Esophagus muscularis mucosa (tissue), 4 donors: ENCODE measurements around the gene SMOC1.

Experiments used
- EP300 ChIP-seq: sonication (generic); formaldehyde crosslinking; IDR thresholded peaks from one replicate; pipeline ENCODE4 v1.6.1; 2017; ENCODE audit warnings: antibody characterized with exemption
- POLR2A ChIP-seq: fragments of 450-650 bp; IDR thresholded peaks from one replicate; pipeline ENCODE4 v1.6.1; 2017; ENCODE audit warnings: antibody characterized with exemption, moderate library complexity, mild to moderate bottlenecking, low read depth
- TF ChIP-seq, protein P1 (sequence below), 3 experiments: fragments of 200-600 bp in 2 of 3; fragments of 450-650 bp in 1 of 3; sonication (generic) in 2 of 3; IDR thresholded peaks; one replicate each; pipeline ENCODE4 v1.5.1; 2017 to 2019; ENCODE audit warnings: antibody characterized with exemption in 3 of 3, mild to moderate bottlenecking in 2 of 3, moderate library complexity in 1 of 3

DNA sequence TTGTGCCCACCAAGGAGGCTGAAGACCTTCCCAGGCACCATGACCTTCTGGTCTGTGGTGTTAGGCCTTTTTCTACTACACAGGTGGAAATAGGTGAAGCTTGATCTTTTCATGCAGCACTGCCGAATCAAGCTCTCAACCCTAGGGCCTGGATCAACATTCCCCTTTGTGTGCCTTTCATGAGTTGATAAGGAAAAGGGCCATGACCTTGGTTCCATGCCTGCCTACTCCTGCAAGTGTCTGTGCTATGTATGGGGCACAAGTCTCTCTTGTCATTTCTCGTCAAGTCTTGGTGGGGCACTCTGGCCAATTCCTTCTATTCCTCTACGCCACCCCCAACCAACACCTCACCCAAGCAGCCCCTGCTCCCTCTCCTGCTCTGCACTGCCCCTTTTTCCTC, 155.0 kb downstream of the SMOC1 start:
- TF ChIP-seq, protein P1, sequence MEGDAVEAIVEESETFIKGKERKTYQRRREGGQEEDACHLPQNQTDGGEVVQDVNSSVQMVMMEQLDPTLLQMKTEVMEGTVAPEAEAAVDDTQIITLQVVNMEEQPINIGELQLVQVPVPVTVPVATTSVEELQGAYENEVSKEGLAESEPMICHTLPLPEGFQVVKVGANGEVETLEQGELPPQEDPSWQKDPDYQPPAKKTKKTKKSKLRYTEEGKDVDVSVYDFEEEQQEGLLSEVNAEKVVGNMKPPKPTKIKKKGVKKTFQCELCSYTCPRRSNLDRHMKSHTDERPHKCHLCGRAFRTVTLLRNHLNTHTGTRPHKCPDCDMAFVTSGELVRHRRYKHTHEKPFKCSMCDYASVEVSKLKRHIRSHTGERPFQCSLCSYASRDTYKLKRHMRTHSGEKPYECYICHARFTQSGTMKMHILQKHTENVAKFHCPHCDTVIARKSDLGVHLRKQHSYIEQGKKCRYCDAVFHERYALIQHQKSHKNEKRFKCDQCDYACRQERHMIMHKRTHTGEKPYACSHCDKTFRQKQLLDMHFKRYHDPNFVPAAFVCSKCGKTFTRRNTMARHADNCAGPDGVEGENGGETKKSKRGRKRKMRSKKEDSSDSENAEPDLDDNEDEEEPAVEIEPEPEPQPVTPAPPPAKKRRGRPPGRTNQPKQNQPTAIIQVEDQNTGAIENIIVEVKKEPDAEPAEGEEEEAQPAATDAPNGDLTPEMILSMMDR (IDR thresholded peaks at IDR 0.05), result no peak
- no peak for TF ChIP-seq EP300
- no peak for TF ChIP-seq POLR2A
